Measurements from ENCODE around the gene ISCA2. TPM values are rescaled to one million over a fixed set of nuclear protein-coding genes. Genes with fewer than 3 reads are reported as not detected.

The ISCA2 gene
- total RNA-seq, 3 donors from 2014 or later (not counting 1 experiment from before 2014, with no cell fraction given): 12.0 to 18.2 (median 15.3) TPM

- WGBS (ENCODE audit: insufficient coverage): 86% methylated on average over 2 of the region's 2 CpGs
- H3K4me3 Mint-ChIP-seq: no peak overlapping the region
- H3K27ac Mint-ChIP-seq: no peak overlapping the region
Measured at GRCh38 chr14:74495356-74495755, 1.8 kb downstream of the ISCA2 start.

GRCh38 chr14:74500417-74501134 lies 7.0 kb downstream of the ISCA2 start:
- 91% methylated on average over 10 of the region's 10 CpGs for WGBS (ENCODE audit: insufficient coverage)
- intact Hi-C loops (cut with micrococcal nuclease): no loop called here
- Mint-ChIP-seq H3K9me3 (no peaks in the 10 kb centered on the region), H3K4me1 (peaks cover under 1 to 1% of the 10 kb centered on the region in 2 donors), H3K27ac (no peak overlapping the region), H3K36me3 (no peaks in the 10 kb centered on the region), H3K4me3 (no peak overlapping the region), H3K27me3 (ENCODE audit: low read depth in 2 of 2) (no peaks in the 10 kb centered on the region)
- H3K27ac ChIP-seq (ENCODE audit: low read length): no peak overlapping the region
- H3K36me3 ChIP-seq (ENCODE audit: control insufficient read depth, insufficient read depth, low read length): no peaks in the 10 kb centered on the region
- no peaks in the 10 kb centered on the region for H3K27me3 ChIP-seq (ENCODE audit: control insufficient read depth, insufficient read depth, low read length)
- H3K4me1 ChIP-seq (ENCODE audit: control insufficient read depth, insufficient read depth, low read length): no peaks in the 10 kb centered on the region
- DNase-seq (no peak), ATAC-seq (no peak)
- TF ChIP-seq CTCF (IDR thresholded peaks at IDR 0.05): no peak
- no peak overlapping the region for H3K4me3 ChIP-seq (ENCODE audit: low read length)
- H3K9me3 ChIP-seq (ENCODE audit: control insufficient read depth, insufficient read depth, low read length): no peaks in the 10 kb centered on the region

More at GRCh38 chr14:74495356-74495755, 1.8 kb downstream of the ISCA2 start:
- Histone ChIP-seq H3K36me3 (ENCODE audit: control insufficient read depth, insufficient read depth, low read length) (no peaks in the 10 kb centered on the region), H3K9me3 (ENCODE audit: control insufficient read depth, insufficient read depth, low read length) (no peaks in the 10 kb centered on the region), H3K27me3 (ENCODE audit: control insufficient read depth, insufficient read depth, low read length) (no peaks in the 10 kb centered on the region), H3K27ac (ENCODE audit: low read length) (no peak overlapping the region), H3K4me3 (ENCODE audit: low read length) (no peak overlapping the region), H3K4me1 (ENCODE audit: control insufficient read depth, insufficient read depth, low read length) (peaks cover 18% of the 10 kb centered on the region)
- no peaks in the 10 kb centered on the region for H3K36me3 Mint-ChIP-seq
- ATAC-seq (no peak), DNase-seq (peak in 1 of 2 donors; percentile 49)
- intact Hi-C loops (cut with micrococcal nuclease): loop anchor here (10.0 kb wide), 1 partner anchor 269 kb away; the partner anchor contains the start of gene YLPM1
- no peak for TF ChIP-seq CTCF (IDR thresholded peaks at IDR 0.05)
- H3K27me3 Mint-ChIP-seq (ENCODE audit: low read depth in 2 of 2): no peaks in the 10 kb centered on the region
- H3K9me3 Mint-ChIP-seq: no peaks in the 10 kb centered on the region
- H3K4me1 Mint-ChIP-seq: peaks cover 16 to 17% of the 10 kb centered on the region in 2 donors

- Histone ChIP-seq H3K27ac (ENCODE audit: low read length) (no peak overlapping the region), H3K9me3 (ENCODE audit: control insufficient read depth, insufficient read depth, low read length) (no peaks in the 10 kb centered on the region), H3K4me3 (ENCODE audit: low read length) (no peak overlapping the region), H3K27me3 (ENCODE audit: control insufficient read depth, insufficient read depth, low read length) (no peaks in the 10 kb centered on the region), H3K4me1 (ENCODE audit: control insufficient read depth, insufficient read depth, low read length) (no peaks in the 10 kb centered on the region), H3K36me3 (ENCODE audit: control insufficient read depth, insufficient read depth, low read length) (no peaks in the 10 kb centered on the region)
- Mint-ChIP-seq H3K27me3 (ENCODE audit: low read depth in 2 of 2) (no peaks in the 10 kb centered on the region), H3K27ac (no peak overlapping the region), H3K36me3 (no peaks in the 10 kb centered on the region), H3K9me3 (no peaks in the 10 kb centered on the region), H3K4me1 (no peaks in the 10 kb centered on the region), H3K4me3 (no peak overlapping the region)
- intact Hi-C loops (cut with micrococcal nuclease): no loop called here
- ATAC-seq (no peak), DNase-seq (no peak)
- TF ChIP-seq CTCF (IDR thresholded peaks at IDR 0.05): no peak
- 92% methylated on average over 16 of the region's 16 CpGs for WGBS (ENCODE audit: insufficient coverage)
Measured at GRCh38 chr14:74501135-74501614, 7.6 kb downstream of the ISCA2 start.
